NCI-H2171 (cell line): ENCODE measurements around the gene ZNF462.
"Not testable (repeated sequence)": the region's sequence is repeated elsewhere in the genome, so short reads cannot be mapped to it uniquely, and the experiment has no call there.

Experiments
- DNase-seq: peaks from one replicate; lab custom pipeline; 2025; lab: John Stamatoyannopoulos, UW

The ZNF462 gene

GRCh38 chr9:106886111-106887046, 23.4 kb downstream of the ZNF462 start:
- DNase-seq, result no peak

GRCh38 chr9:106887066-106887465, 24.1 kb downstream of the ZNF462 start:
- no peak for DNase-seq

GRCh38 chr9:106889061-106889590, 26.2 kb downstream of the ZNF462 start:
- no peak for DNase-seq

GRCh38 chr9:106890608-106891007, 27.6 kb downstream of the ZNF462 start:
- no peak for DNase-seq

- no peak for DNase-seq
Measured at GRCh38 chr9:106891286-106891685, 28.3 kb downstream of the ZNF462 start.

- no peak for DNase-seq
Measured at GRCh38 chr9:106892632-106893031, 29.7 kb downstream of the ZNF462 start.

- no peak for DNase-seq
Measured at GRCh38 chr9:106893088-106893487, 30.1 kb downstream of the ZNF462 start.

- DNase-seq, result no peak
Measured at GRCh38 chr9:106896695-106897094, 33.7 kb downstream of the ZNF462 start.

GRCh38 chr9:106897236-106897635, 34.3 kb downstream of the ZNF462 start:
- no peak for DNase-seq

- DNase-seq, result no peak
Measured at GRCh38 chr9:106897751-106898150, 34.8 kb downstream of the ZNF462 start.

- not testable (repeated sequence) for DNase-seq
Measured at GRCh38 chr9:106900523-106900922, 37.6 kb downstream of the ZNF462 start.

- peak; percentile 27 for DNase-seq
Measured at GRCh38 chr9:106906129-106906528, 43.2 kb downstream of the ZNF462 start.

GRCh38 chr9:106911951-106912350, 49.0 kb downstream of the ZNF462 start:
- no peak for DNase-seq

GRCh38 chr9:106913276-106913675, 50.3 kb downstream of the ZNF462 start:
- no peak for DNase-seq

GRCh38 chr9:106915851-106916250, 52.9 kb downstream of the ZNF462 start:
- DNase-seq, result no peak

GRCh38 chr9:106916466-106917235, 53.7 kb downstream of the ZNF462 start:
- no peak for DNase-seq

- DNase-seq, result no peak
Measured at GRCh38 chr9:106918825-106919509, 56.0 kb downstream of the ZNF462 start.

GRCh38 chr9:106920091-106920490, 57.1 kb downstream of the ZNF462 start:
- DNase-seq, result no peak

- no peak for DNase-seq
Measured at GRCh38 chr9:106920701-106921283, 57.8 kb downstream of the ZNF462 start.

- peak; percentile 19 for DNase-seq
Measured at GRCh38 chr9:106921341-106921899, 58.5 kb downstream of the ZNF462 start.

GRCh38 chr9:106922026-106922425, 59.1 kb downstream of the ZNF462 start:
- DNase-seq, result no peak
